Type B pancreatic cell (in vitro differentiated cells): ENCODE results near the gene SYNPR. TPM values are rescaled to one million over a fixed set of nuclear protein-coding genes. Genes with fewer than 3 reads are reported as not detected.

ENCODE experiments used
- DNase-seq: peaks from one replicate; pipeline ENCODE4 v3.0.0; 2021; ENCODE audit warnings: mixed read lengths; ENCODE audit not compliant: unreplicated experiment; ENCODE audit errors: extremely low spot score
- H3K27ac Mint-ChIP-seq: 2 replicates; pipeline ENCODE4 v1.8.0; 2021; ENCODE audit warnings: mild to moderate bottlenecking, mixed read lengths
- H3K27me3 Mint-ChIP-seq: 2 replicates; pipeline ENCODE4 v1.8.0; 2021; ENCODE audit warnings: mixed read lengths
- H3K36me3 Mint-ChIP-seq: 2 replicates; pipeline ENCODE4 v1.8.0; 2021; ENCODE audit warnings: mixed read lengths
- H3K4me1 Mint-ChIP-seq: one replicate; pipeline ENCODE4 v1.8.0; 2021; ENCODE audit warnings: mixed read lengths; ENCODE audit not compliant: unreplicated experiment
- H3K4me3 Mint-ChIP-seq: 2 replicates; pipeline ENCODE4 v1.8.0; 2021; ENCODE audit warnings: mild to moderate bottlenecking, mixed read lengths
- H3K9me3 Mint-ChIP-seq: 2 replicates; pipeline ENCODE4 v1.8.0; 2021; ENCODE audit warnings: mixed read lengths
- CTCF ChIP-seq: fragments of 200-600 bp; sonication (generic); conservative IDR thresholded peaks from 2 replicates; pipeline ENCODE4 v1.5.0; 2021; ENCODE audit warnings: antibody characterized with exemption, mild to moderate bottlenecking
- total RNA-seq: library from RNA; stranded (reverse); gene quantifications from 2 replicates; pipeline ENCODE4 v1.2.1, GENCODE V29; 2021; ENCODE audit warnings: low replicate concordance

Gene SYNPR
- total RNA-seq, 1 donor from 2014 or later, result 2.3 TPM

DNA sequence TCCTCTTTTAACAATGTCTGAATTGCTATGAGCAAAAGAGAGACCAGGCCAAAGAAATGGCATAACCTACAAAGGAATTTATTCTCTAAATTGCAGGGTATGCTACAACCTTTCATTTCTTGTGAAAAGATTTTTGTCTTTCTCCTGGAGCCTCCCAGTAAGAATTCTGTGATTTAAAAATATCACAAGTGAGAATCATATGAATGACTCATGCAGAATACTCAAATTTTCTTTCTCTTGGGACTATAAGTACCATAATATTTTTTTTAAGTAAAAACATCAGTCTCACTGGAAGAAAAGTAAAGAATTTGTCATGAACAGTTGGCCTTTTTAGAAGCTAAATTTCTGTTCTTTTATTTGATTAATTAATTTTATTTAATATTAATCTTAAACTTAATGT lies 26.3 kb downstream of the SYNPR start:
- H3K27me3 Mint-ChIP-seq, result no peaks in the 10 kb centered on the region

GRCh38 chr3:63308072-63308471 lies 30.0 kb downstream of the SYNPR start:
- Mint-ChIP-seq H3K36me3 (no peaks in the 10 kb centered on the region), H3K27me3 (peaks cover 3% of the 10 kb centered on the region), H3K4me3 (no peak overlapping the region), H3K9me3 (peaks cover 2% of the 10 kb centered on the region), H3K4me1 (peaks cover 2% of the 10 kb centered on the region), H3K27ac (no peak overlapping the region)
- TF ChIP-seq CTCF, result no peak
- no peak for DNase-seq

More for the DNA sequence above, 26.3 kb downstream of the SYNPR start:
- Mint-ChIP-seq H3K27ac (no peak overlapping the region), H3K36me3 (no peaks in the 10 kb centered on the region), H3K4me3 (no peak overlapping the region), H3K9me3 (peaks cover 8% of the 10 kb centered on the region), H3K4me1 (peaks cover 3% of the 10 kb centered on the region)
- TF ChIP-seq CTCF, result no peak
- DNase-seq, result no peak

DNA sequence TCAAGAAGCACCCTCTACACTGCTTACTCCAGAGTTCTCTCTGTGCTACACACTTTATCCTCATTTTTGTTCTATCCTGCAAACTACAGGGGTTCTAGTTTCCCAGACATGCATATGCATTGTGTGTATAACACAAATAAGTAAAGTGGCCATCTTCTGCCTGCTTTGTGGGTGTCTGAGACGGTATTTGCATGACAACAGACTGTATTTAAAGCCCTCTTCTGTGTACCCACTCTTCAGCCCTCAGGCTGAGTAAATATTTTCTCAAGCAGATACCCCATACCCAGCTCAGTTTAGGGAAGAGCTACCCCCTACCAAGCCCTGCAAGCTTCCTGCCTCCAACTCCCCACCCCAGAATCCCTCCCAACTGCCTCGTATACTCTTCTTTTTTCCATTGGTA lies 31.7 kb downstream of the SYNPR start:
- Mint-ChIP-seq H3K4me1 (no peaks in the 10 kb centered on the region), H3K27me3 (peaks cover 6% of the 10 kb centered on the region), H3K4me3 (no peak overlapping the region), H3K36me3 (no peaks in the 10 kb centered on the region), H3K9me3 (peaks cover 5% of the 10 kb centered on the region), H3K27ac (no peak overlapping the region)
- no peak for DNase-seq
- TF ChIP-seq CTCF, result no peak

DNA sequence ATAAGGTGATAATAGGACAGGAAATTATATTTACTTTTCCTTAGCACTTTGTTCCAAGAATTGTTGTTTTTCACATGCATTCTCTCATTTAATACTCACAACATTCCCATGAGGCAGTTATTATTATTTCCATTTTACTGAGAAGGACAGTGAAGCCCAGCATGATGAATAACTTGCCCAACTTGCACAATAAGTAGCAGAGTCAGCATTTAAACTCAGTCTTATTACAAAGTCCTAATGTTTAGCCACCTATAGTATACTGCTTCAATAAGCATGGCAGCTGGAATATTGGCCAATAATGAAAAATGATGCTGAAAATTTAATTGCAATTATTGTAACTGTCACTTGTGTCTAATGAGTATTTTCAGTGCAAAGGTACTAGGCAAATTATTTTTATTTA lies 45.7 kb downstream of the SYNPR start:
- no peak for TF ChIP-seq CTCF
- H3K27me3 Mint-ChIP-seq, result no peaks in the 10 kb centered on the region
- no peak overlapping the region for H3K27ac Mint-ChIP-seq
- peaks cover 11% of the 10 kb centered on the region for H3K4me1 Mint-ChIP-seq
- H3K9me3 Mint-ChIP-seq, result peaks cover 3% of the 10 kb centered on the region
- no peak for DNase-seq
- H3K4me3 Mint-ChIP-seq, result no peak overlapping the region
- H3K36me3 Mint-ChIP-seq, result no peaks in the 10 kb centered on the region

DNA sequence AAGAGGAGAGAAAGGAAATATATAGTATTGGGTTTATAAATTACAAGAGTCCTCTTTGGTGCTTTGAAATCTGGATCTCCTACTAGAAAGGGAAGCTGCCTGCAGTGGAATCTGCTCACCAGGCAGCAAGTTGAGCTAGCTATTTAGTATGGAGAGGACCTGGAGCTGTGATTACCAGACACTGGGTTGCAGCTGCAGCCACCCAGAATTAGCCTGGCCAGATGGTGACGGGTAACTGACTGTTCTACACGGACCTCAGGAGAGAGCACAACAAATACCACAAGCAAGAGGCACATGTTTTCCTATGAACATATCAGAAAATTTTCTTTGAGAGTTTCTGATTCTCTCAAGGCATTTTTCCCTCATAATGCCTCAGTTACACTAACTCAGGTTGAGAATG lies 46.5 kb downstream of the SYNPR start:
- no peak overlapping the region for H3K27ac Mint-ChIP-seq
- no peak overlapping the region for H3K4me3 Mint-ChIP-seq
- H3K9me3 Mint-ChIP-seq, result no peaks in the 10 kb centered on the region
- TF ChIP-seq CTCF, result no peak
- H3K36me3 Mint-ChIP-seq, result no peaks in the 10 kb centered on the region
- H3K27me3 Mint-ChIP-seq, result no peaks in the 10 kb centered on the region
- DNase-seq, result no peak
- peaks cover 12% of the 10 kb centered on the region for H3K4me1 Mint-ChIP-seq

DNA sequence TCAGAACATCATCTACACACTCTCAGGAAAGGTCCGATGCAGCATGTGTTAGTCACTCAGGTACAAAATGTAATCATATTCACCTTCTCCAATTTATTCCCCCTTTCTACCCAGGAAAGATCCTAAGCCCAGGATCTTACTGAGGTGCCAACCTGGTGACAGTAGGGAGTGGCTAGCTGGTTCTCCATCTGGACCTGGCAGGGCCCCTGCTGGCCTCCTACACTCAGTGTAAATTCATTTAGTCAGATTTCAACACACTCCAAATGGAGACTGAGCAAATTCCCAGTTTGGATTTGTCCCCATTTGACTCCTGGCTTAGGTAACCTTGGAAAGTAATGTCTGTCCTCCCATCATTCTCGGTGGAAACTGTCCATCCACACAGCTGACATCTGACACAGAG lies 47.3 kb downstream of the SYNPR start:
- H3K9me3 Mint-ChIP-seq, result no peaks in the 10 kb centered on the region
- H3K36me3 Mint-ChIP-seq, result no peaks in the 10 kb centered on the region
- no peak for TF ChIP-seq CTCF
- peaks cover 12% of the 10 kb centered on the region for H3K4me1 Mint-ChIP-seq
- no peak overlapping the region for H3K4me3 Mint-ChIP-seq
- H3K27ac Mint-ChIP-seq, result no peak overlapping the region
- no peaks in the 10 kb centered on the region for H3K27me3 Mint-ChIP-seq
- no peak for DNase-seq
